IMR-90 (cell line): ENCODE measurements around the gene AGAP2.

Experiments
- CTCF ChIP-seq: conservative IDR thresholded peaks from 2 replicates; pipeline ENCODE4 v1.5.1; 2012; ENCODE audit warnings: mild to moderate bottlenecking, low read depth, low read length, improper control_type of control experiment
- FOS ChIP-seq: fragments of 150-350 bp; IDR thresholded peaks from 2 replicates; pipeline ENCODE4 v1.6.1; 2016; ENCODE audit warnings: low read depth, low read length
- MAFK ChIP-seq: IDR thresholded peaks from 2 replicates; pipeline ENCODE4 v1.6.1; 2012; ENCODE audit warnings: low read depth, low read length, improper control_type of control experiment
- POLR2A ChIP-seq: IDR thresholded peaks from 2 replicates; pipeline ENCODE4 v1.6.1; 2012; ENCODE audit warnings: mild to moderate bottlenecking, low read depth, low read length
- RAD21 ChIP-seq: IDR thresholded peaks from 2 replicates; pipeline ENCODE4 v1.6.1; 2012; ENCODE audit warnings: low read length, improper control_type of control experiment
- USF2 ChIP-seq: fragments of 150-350 bp; IDR thresholded peaks from 2 replicates; pipeline ENCODE4 v1.6.1; 2017; ENCODE audit warnings: mild to moderate bottlenecking, antibody characterized with exemption, low read length, low read depth

GRCh38 chr12:57765698-57766463 lies 27.3 kb upstream of the AGAP2 start:
- TF ChIP-seq RAD21 (no peak), MAFK (no peak), FOS (no peak), POLR2A (no peak), CTCF (no peak), USF2 (no peak)
